ENCODE data around the gene KNCN. TPM values are rescaled to one million over a fixed set of nuclear protein-coding genes. Genes with fewer than 3 reads are reported as not detected.

Gene KNCN
- total and polyA plus RNA-seq, 8 donors = not detected

- intact Hi-C loops (cut with DNase I; ENCODE audit: low total_unique reads) = no loop called here
These were observed 656 bp downstream of the KNCN start for GRCh38 chr1:46550751-46551231.

DNA sequence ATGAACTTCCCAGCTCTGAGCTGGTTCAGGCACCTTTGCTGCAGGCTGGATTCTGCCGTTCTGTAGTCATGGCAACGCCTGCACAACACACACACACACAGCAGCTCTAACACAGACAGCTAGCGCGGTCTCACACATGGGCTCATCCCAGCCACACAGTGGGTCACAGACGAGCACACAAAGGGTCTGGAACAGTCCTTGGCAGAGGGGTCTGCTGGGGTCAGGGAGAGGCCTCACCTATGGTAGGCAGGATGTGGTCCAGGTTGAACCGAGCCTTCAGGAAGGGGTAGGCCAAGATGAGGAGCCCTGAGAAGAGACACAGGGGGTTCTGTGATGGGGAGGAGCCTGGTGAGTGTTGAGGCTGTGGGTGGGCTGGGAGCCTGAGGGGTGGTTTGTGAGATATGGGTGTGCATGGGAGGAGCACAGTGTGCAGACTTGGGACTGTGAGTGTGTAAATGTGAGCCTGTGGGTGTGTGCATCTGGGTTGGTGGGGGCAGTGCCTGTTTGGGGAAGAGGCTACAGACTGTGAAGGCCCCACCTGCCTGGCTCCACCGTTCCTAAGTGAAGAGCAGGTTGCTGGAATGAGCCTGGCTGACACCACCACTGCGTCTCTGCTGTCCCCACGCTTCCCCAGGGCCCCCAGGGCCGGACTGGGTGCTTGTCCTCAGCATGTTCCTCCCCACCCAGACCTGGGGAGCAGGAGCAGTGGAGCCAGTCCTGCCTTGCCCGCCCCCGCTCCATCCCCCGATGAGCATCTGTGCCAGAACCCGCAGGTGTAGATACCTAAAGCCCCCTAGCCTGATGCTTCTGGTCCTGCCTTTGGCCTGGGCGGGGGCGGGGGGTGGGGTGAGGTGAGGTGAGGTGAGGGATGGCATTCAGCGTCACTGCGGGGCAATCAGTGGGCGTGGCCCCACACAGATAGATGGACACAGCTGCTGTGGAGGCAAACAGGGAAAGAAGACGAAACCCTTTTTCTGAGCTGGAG, 1.5 kb downstream of the KNCN start:
- no peaks in the 10 kb centered on the region for H3K9me3 ChIP-seq
- DNase-seq = peak in 1 of 2 donors; percentile 90
- intact Hi-C loops (cut with DNase I; ENCODE audit: low total_unique reads) = no loop called here
- 41 to 52% (median 48%) methylated on average over 17 to 20 of the region's 20 CpGs for WGBS, 5 donors
- no peak overlapping the region for H3K4me3 ChIP-seq
- peaks cover 0 to 5% (median 0%) of the 10 kb centered on the region in 4 donors for H3K4me1 ChIP-seq
- H3K27me3 ChIP-seq = peaks cover 3 to 67% (median 32%) of the 10 kb centered on the region in 3 donors
- no peaks in the 10 kb centered on the region for H3K36me3 ChIP-seq
- no peak overlapping the region for H3K27ac ChIP-seq
- no peak for TF ChIP-seq POLR2A (IDR thresholded peaks at IDR 0.05)
- no peak for TF ChIP-seq EP300 (IDR thresholded peaks at IDR 0.05)
- TF ChIP-seq POLR2AphosphoS5 (IDR thresholded peaks at IDR 0.05) = no peak
- TF ChIP-seq, protein P1, sequence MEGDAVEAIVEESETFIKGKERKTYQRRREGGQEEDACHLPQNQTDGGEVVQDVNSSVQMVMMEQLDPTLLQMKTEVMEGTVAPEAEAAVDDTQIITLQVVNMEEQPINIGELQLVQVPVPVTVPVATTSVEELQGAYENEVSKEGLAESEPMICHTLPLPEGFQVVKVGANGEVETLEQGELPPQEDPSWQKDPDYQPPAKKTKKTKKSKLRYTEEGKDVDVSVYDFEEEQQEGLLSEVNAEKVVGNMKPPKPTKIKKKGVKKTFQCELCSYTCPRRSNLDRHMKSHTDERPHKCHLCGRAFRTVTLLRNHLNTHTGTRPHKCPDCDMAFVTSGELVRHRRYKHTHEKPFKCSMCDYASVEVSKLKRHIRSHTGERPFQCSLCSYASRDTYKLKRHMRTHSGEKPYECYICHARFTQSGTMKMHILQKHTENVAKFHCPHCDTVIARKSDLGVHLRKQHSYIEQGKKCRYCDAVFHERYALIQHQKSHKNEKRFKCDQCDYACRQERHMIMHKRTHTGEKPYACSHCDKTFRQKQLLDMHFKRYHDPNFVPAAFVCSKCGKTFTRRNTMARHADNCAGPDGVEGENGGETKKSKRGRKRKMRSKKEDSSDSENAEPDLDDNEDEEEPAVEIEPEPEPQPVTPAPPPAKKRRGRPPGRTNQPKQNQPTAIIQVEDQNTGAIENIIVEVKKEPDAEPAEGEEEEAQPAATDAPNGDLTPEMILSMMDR (IDR thresholded peaks at IDR 0.05) = no peak

More at GRCh38 chr1:46550751-46551231, 656 bp downstream of the KNCN start:
- DNase-seq = no peak
- Histone ChIP-seq H3K4me1 (peaks cover 0 to 5% (median 0%) of the 10 kb centered on the region in 4 donors), H3K9me3 (no peaks in the 10 kb centered on the region), H3K27me3 (peaks cover 3 to 59% (median 24%) of the 10 kb centered on the region in 3 donors), H3K4me3 (no peak overlapping the region), H3K27ac (no peak overlapping the region), H3K36me3 (no peaks in the 10 kb centered on the region)
- TF ChIP-seq EP300 (IDR thresholded peaks at IDR 0.05) (no peak), POLR2A (IDR thresholded peaks at IDR 0.05) (no peak), POLR2AphosphoS5 (IDR thresholded peaks at IDR 0.05) (no peak)
- TF ChIP-seq, protein P1 (IDR thresholded peaks at IDR 0.05) = no peak
- WGBS, 5 donors = 46 to 57% (median 54%) methylated on average over 16 to 17 of the region's 17 CpGs

DNA sequence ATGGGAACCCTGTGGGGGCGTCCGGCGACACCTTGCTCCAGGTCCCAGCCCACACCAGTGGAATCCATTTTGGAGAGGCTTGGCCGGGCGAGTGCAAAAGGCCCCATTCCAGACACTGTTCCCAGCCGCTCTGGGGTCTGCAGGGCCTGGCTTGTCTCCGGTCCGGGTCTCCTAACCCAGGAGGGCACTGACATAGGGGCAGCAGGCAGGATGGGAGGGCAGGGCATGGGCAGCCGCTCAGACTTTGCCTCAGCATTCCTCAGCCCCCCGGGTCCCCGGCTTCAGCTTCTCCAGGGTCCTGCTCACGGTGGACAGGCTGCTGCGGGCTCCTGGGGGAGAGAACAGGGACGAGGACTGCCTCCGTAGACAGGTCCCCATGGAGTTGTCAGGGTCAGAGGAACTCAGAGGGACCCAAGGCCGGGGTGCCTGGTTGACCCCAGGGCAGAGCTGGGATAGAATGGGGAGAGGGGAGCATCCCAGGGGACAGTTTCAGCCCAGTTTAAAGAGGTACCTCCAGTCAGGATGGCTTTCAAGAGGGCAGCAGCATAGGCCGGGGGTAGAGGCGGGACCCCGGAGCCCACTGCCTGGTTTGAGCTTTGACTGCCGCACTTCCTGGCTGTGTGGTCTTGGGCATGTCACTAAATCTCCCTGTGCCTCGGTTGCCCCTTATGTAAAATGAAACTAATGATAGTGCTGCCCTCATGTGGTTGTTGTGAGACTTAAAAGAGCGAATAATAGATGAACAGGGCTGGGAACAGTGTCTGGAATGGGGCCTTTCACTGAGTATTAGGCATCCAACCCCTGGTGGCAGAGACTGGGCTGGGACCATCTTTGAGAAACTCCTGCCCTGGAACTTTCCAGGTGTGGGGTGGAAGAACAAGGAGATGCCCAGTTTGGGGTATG, 3.7 kb downstream of the KNCN start:
- intact Hi-C loops (cut with DNase I; ENCODE audit: low total_unique reads) = no loop called here
- WGBS, 5 donors = 73 to 81% (median 75%) methylated on average over 16 to 22 of the region's 22 CpGs
- no peak overlapping the region for H3K4me3 ChIP-seq
- TF ChIP-seq POLR2AphosphoS5 (IDR thresholded peaks at IDR 0.05) = no peak
- no peak for TF ChIP-seq POLR2A (IDR thresholded peaks at IDR 0.05)
- no peak for TF ChIP-seq EP300 (IDR thresholded peaks at IDR 0.05)
- TF ChIP-seq, protein P1 (IDR thresholded peaks at IDR 0.05) = peak in 4 of 7 experiments; percentile 22 to 30 (median 22)
- H3K9me3 ChIP-seq = no peaks in the 10 kb centered on the region
- peaks cover 7 to 14% (median 9%) of the 10 kb centered on the region in 4 donors for H3K4me1 ChIP-seq
- H3K36me3 ChIP-seq = no peaks in the 10 kb centered on the region
- H3K27me3 ChIP-seq = peaks cover 3 to 90% (median 53%) of the 10 kb centered on the region in 3 donors
- peak in 1 of 2 donors; percentile 61 for DNase-seq
- H3K27ac ChIP-seq = no peak overlapping the region

- Histone ChIP-seq H3K4me1 (peaks cover 7 to 14% (median 9%) of the 10 kb centered on the region in 4 donors), H3K27me3 (peaks cover 3 to 84% (median 53%) of the 10 kb centered on the region in 3 donors), H3K9me3 (no peaks in the 10 kb centered on the region), H3K36me3 (no peaks in the 10 kb centered on the region), H3K4me3 (no peak overlapping the region), H3K27ac (no peak overlapping the region)
- no peak for DNase-seq
- intact Hi-C loops (cut with DNase I; ENCODE audit: low total_unique reads) = no loop called here
- WGBS, 5 donors = 57 to 76% (median 62%) methylated on average over 4 to 5 of the region's 5 CpGs
- TF ChIP-seq POLR2AphosphoS5 (IDR thresholded peaks at IDR 0.05) (no peak), EP300 (IDR thresholded peaks at IDR 0.05) (no peak), POLR2A (IDR thresholded peaks at IDR 0.05) (no peak)
- TF ChIP-seq, protein P1 (IDR thresholded peaks at IDR 0.05) = no peak
These were observed 5.2 kb downstream of the KNCN start for GRCh38 chr1:46546210-46546609.
